GM12878 (cell line): ENCODE results near the gene IMPG2.

Experiments used
- BHLHE40 ChIP-seq, 2 experiments: fragments of 450-650 bp in 1 of 2; IDR thresholded peaks; 2 replicates each; pipeline ENCODE4 v1.6.1; 2011 to 2017; ENCODE audit warnings: low read depth in 2 of 2, borderline replicate concordance in 1 of 2, improper control_type of control experiment in 1 of 2, low read length in 1 of 2, mild to moderate bottlenecking in 1 of 2
- CTCF ChIP-seq, 3 experiments: IDR thresholded peaks in 2 of 3; conservative IDR thresholded peaks in 1 of 3; 2 replicates each; pipeline ENCODE4 v1.5.1; 2011; ENCODE audit warnings: low read depth in 3 of 3, low read length in 3 of 3, mild to moderate bottlenecking in 3 of 3, control low read depth in 2 of 3, moderate library complexity in 2 of 3, inconsistent platforms in 1 of 3, mixed read lengths in 1 of 3; ENCODE audit not compliant: control insufficient read depth in 2 of 3, insufficient read depth in 1 of 3; ENCODE audit errors: extremely low read depth in 1 of 3
- EGR1 ChIP-seq, 2 experiments: IDR thresholded peaks; 1 replicate in 1 of 2; 2 replicates in 1 of 2; pipeline ENCODE4 v1.6.1; 2011 to 2012; ENCODE audit warnings: low read depth in 2 of 2, low read length in 2 of 2, borderline replicate concordance in 1 of 2, mild to moderate bottlenecking in 1 of 2, moderate library complexity in 1 of 2
- RCOR1 ChIP-seq: conservative IDR thresholded peaks from 2 replicates; pipeline ENCODE4 v1.6.1; 2012; ENCODE audit warnings: low read depth, low read length, improper control_type of control experiment
- RFX5 ChIP-seq: IDR thresholded peaks from 2 replicates; pipeline ENCODE4 v1.6.1; 2011; ENCODE audit warnings: low read depth, low read length, improper control_type of control experiment
- TF ChIP-seq, protein P1 (sequence below): fragments of 450-650 bp; IDR thresholded peaks from 2 replicates; pipeline ENCODE4 v1.6.1; 2016; ENCODE audit warnings: mild to moderate bottlenecking

DNA sequence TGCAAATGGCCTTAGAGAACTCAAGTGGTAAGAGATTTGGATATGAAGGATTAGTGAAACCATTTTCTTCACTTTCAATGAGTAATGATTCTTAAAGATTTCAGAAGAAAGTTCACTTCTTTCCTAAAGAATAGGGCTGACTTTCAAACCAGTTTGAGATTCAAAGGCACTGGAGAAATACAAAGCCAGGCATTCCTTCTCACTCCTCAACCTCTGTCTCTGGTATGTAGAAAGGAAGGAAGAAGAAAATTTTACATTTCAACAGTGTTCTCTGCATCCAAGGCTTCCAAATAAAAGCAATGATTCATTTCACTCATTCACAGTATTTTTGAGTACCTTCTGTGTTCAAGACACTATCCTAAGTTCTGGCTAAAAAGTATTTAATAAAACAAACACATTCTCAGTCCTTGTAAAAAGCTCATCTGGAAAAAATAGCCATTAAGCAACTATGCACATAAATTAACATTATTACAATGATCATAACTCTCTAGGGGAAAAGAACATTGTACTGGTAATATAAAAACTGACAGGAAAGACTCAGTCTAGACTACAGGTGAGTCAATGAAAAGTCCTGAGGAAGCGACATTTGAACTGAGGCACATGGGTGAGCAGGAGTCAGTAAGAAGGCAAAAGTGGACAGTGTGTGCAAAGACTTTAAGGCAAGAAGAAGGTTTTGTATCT is 79.5 kb downstream of the IMPG2 start:
- TF ChIP-seq, protein P1, sequence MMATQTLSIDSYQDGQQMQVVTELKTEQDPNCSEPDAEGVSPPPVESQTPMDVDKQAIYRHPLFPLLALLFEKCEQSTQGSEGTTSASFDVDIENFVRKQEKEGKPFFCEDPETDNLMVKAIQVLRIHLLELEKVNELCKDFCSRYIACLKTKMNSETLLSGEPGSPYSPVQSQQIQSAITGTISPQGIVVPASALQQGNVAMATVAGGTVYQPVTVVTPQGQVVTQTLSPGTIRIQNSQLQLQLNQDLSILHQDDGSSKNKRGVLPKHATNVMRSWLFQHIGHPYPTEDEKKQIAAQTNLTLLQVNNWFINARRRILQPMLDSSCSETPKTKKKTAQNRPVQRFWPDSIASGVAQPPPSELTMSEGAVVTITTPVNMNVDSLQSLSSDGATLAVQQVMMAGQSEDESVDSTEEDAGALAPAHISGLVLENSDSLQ = no peak
- TF ChIP-seq EGR1 (IDR thresholded peaks at IDR 0.05; ENCODE audit: borderline replicate concordance in 1 of 2, low read depth in 2 of 2, low read length in 2 of 2) (no peak), RFX5 (no peak), RCOR1 (no peak), BHLHE40 (IDR thresholded peaks at IDR 0.05; ENCODE audit: borderline replicate concordance in 1 of 2, low read depth in 2 of 2, low read length in 1 of 2) (no peak), CTCF (IDR thresholded peaks at IDR 0.05 in 2 of 3, conservative IDR thresholded peaks at IDR 0.05 in 1 of 3; ENCODE audit: control insufficient read depth in 2 of 3, extremely low read depth in 1 of 3, insufficient read depth in 1 of 3, low read depth in 3 of 3, low read length in 3 of 3) (no peak)
